ENCODE results near the gene WDR18. TPM values are rescaled to one million over a fixed set of nuclear protein-coding genes. Genes with fewer than 3 reads are reported as not detected.

The WDR18 gene
- total and polyA plus RNA-seq, 4 donors, result 24.3 to 45.3 (median 37.7) TPM

DNA sequence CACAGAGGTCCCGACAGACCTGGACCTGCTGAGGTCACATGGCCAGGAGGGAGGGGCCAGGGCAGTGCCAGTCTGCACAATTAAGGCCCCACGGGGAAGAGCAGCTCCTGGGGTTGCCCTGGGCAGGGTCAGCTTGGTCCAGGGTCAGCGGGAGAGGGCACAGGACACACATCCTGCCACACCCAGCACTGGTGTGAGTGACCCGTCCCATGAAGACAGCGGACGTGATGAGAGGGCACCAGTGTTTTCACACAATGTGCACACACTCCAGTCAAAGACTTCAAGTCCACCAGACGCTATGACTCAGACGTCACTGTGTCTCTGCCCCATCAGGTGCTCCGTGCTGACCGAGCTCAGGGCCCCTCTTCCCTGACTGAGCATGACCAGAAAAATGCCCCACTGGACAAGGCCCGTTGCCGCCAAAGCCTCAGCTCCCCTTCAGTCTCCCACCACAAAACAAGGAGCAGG is 32.5 kb downstream of the WDR18 start (continued):
- TF ChIP-seq CTCF (IDR thresholded peaks at IDR 0.05; ENCODE audit: low read depth, low read length, missing input control), result no peak
- TF ChIP-seq RAD21 (IDR thresholded peaks at IDR 0.05), result no peak
- peak; percentile 40 to 90 for TF ChIP-seq RXRA (IDR thresholded peaks at IDR 0.05)
- TF ChIP-seq FOXA2 (IDR thresholded peaks at IDR 0.05), result no peak

GRCh38 chr19:1017115-1017905 is 33.2 kb downstream of the WDR18 start:
- no peak for TF ChIP-seq RAD21 (IDR thresholded peaks at IDR 0.05)
- no peak for TF ChIP-seq TAF1 (conservative IDR thresholded peaks at IDR 0.05)
- TF ChIP-seq, protein P1, sequence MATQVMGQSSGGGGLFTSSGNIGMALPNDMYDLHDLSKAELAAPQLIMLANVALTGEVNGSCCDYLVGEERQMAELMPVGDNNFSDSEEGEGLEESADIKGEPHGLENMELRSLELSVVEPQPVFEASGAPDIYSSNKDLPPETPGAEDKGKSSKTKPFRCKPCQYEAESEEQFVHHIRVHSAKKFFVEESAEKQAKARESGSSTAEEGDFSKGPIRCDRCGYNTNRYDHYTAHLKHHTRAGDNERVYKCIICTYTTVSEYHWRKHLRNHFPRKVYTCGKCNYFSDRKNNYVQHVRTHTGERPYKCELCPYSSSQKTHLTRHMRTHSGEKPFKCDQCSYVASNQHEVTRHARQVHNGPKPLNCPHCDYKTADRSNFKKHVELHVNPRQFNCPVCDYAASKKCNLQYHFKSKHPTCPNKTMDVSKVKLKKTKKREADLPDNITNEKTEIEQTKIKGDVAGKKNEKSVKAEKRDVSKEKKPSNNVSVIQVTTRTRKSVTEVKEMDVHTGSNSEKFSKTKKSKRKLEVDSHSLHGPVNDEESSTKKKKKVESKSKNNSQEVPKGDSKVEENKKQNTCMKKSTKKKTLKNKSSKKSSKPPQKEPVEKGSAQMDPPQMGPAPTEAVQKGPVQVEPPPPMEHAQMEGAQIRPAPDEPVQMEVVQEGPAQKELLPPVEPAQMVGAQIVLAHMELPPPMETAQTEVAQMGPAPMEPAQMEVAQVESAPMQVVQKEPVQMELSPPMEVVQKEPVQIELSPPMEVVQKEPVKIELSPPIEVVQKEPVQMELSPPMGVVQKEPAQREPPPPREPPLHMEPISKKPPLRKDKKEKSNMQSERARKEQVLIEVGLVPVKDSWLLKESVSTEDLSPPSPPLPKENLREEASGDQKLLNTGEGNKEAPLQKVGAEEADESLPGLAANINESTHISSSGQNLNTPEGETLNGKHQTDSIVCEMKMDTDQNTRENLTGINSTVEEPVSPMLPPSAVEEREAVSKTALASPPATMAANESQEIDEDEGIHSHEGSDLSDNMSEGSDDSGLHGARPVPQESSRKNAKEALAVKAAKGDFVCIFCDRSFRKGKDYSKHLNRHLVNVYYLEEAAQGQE (IDR thresholded peaks at IDR 0.05), result no peak
- no peak for TF ChIP-seq EGR1 (IDR thresholded peaks at IDR 0.05; ENCODE audit: low read depth in 2 of 2)
- no peak for TF ChIP-seq ZBTB33 (IDR thresholded peaks at IDR 0.05)
- no peak for TF ChIP-seq FOXA1 (IDR thresholded peaks at IDR 0.05)
- TF ChIP-seq YY1 (IDR thresholded peaks at IDR 0.05), result no peak
- TF ChIP-seq SP1 (IDR thresholded peaks at IDR 0.05), result no peak
- TF ChIP-seq JUND (IDR thresholded peaks at IDR 0.05), result no peak
- TF ChIP-seq MAX (IDR thresholded peaks at IDR 0.05), result no peak
- no peak for TF ChIP-seq NR2F2 (IDR thresholded peaks at IDR 0.05)
- Histone ChIP-seq H3K9me3 (ENCODE audit: control insufficient read depth in 4 of 4, low read length in 3 of 4) (no peaks in the 10 kb centered on the region), H3K27ac (ENCODE audit: low read depth in 1 of 2, low read length in 2 of 2) (peak overlapping the region; percentile 22 to 40), H3K9ac (ENCODE audit: low read depth in 1 of 2, low read length in 2 of 2) (no peak overlapping the region), H3K27me3 (ENCODE audit: control insufficient read depth in 4 of 4, insufficient read depth in 4 of 4, low read length in 3 of 4) (no peaks in the 10 kb centered on the region), H3K36me3 (ENCODE audit: control insufficient read depth in 4 of 4, insufficient read depth in 3 of 4, low read depth in 1 of 4, low read length in 3 of 4) (peaks cover 2 to 16% (median 6%) of the 10 kb centered on the region in 4 donors), H3K4me1 (ENCODE audit: control insufficient read depth in 4 of 4, insufficient read depth in 4 of 4, low read length in 3 of 4) (peaks cover 30 to 49% (median 39%) of the 10 kb centered on the region in 4 donors), H3K4me3 (ENCODE audit: low read depth in 1 of 3, low read length in 3 of 3) (no peak overlapping the region)
- no peak for DNase-seq (ENCODE audit: low spot score)
- 68% methylated on average over 24 of the region's 24 CpGs for WGBS
